Adrenal gland (tissue), 5 donors: ENCODE measurements around the gene VEZF1.
A peak's percentile ranks its signal among the peaks of the same experiment; 100 is the strongest.

Experiments used
- POLR2A ChIP-seq, 2 donors: fragments of 450-650 bp; IDR thresholded peaks; one replicate each; pipeline ENCODE4 v1.6.1; 2017; ENCODE audit warnings: antibody characterized with exemption in 2 of 2, mild to moderate bottlenecking in 2 of 2, moderate library complexity in 1 of 2
- TF ChIP-seq, protein P1 (sequence below), 6 experiments: fragments of 450-650 bp in 4 of 6; fragments of 200-600 bp in 2 of 6; sonication (generic) in 1 of 6; IDR thresholded peaks; 1 replicate in 5 of 6; 2 replicates in 1 of 6; pipeline versions ENCODE4 v1.5.1 to v1.8.0; 2016 to 2021; ENCODE audit warnings: antibody characterized with exemption in 6 of 6, mild to moderate bottlenecking in 2 of 6, moderate library complexity in 1 of 6
- donor health status: DM: no; HTN: no; CAD: no.

DNA sequence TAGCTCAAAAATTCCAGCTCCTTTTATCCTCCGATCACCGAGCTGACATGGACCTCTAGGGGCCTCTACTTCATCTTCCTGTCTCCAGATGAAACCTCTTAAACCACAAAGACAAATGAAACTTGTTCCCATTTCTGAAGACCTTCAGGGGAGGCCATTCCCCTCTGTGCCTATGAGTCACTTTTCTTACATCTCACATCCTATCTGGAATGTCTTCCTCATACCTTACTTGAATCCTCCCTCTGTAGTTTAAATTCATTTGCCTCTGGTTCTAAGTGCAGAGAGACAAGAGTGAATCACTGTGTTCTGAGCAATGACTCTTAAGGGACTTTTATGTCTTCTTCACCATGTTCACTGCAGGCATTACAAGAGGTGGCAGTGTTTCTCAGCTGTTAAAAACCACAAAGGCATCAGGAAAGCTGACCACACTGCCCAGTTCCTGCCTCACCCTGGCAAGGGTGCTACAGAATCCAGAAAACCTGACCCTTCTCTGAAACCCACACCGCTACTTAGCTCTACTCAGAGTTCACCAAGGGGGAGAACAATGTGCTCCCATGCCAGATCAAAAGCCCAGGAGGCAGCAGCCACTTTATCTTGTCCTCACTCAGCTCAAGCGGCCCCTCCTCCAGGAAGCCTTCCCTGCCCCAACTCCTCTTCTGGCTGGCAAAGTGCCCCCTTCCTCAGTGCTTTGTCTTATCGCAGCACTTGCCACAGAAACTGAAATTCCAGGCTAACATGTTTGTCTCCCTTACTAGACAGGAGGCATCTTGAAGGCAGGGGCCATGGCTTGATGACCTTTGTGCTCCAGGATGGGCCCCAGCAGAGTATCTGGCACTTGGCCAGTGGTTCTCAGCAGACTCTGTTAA lies 39.3 kb downstream of the VEZF1 start:
- TF ChIP-seq POLR2A (IDR thresholded peaks at IDR 0.05) = peak in 1 of 2 donors; percentile 63
- TF ChIP-seq, protein P1, sequence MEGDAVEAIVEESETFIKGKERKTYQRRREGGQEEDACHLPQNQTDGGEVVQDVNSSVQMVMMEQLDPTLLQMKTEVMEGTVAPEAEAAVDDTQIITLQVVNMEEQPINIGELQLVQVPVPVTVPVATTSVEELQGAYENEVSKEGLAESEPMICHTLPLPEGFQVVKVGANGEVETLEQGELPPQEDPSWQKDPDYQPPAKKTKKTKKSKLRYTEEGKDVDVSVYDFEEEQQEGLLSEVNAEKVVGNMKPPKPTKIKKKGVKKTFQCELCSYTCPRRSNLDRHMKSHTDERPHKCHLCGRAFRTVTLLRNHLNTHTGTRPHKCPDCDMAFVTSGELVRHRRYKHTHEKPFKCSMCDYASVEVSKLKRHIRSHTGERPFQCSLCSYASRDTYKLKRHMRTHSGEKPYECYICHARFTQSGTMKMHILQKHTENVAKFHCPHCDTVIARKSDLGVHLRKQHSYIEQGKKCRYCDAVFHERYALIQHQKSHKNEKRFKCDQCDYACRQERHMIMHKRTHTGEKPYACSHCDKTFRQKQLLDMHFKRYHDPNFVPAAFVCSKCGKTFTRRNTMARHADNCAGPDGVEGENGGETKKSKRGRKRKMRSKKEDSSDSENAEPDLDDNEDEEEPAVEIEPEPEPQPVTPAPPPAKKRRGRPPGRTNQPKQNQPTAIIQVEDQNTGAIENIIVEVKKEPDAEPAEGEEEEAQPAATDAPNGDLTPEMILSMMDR (IDR thresholded peaks at IDR 0.05) = no peak
